GM21526 (cell line): ENCODE measurements around the gene ST3GAL3.

Experiments used
- ATAC-seq: cut with Tn5 transposase; IDR thresholded peaks from one replicate; pipeline ENCODE4 v1.9.1; 2021; ENCODE audit warnings: moderate library complexity; ENCODE audit not compliant: unreplicated experiment, low FRiP score

ST3GAL3 gene, protein sequence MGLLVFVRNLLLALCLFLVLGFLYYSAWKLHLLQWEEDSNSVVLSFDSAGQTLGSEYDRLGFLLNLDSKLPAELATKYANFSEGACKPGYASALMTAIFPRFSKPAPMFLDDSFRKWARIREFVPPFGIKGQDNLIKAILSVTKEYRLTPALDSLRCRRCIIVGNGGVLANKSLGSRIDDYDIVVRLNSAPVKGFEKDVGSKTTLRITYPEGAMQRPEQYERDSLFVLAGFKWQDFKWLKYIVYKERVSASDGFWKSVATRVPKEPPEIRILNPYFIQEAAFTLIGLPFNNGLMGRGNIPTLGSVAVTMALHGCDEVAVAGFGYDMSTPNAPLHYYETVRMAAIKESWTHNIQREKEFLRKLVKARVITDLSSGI

DNA sequence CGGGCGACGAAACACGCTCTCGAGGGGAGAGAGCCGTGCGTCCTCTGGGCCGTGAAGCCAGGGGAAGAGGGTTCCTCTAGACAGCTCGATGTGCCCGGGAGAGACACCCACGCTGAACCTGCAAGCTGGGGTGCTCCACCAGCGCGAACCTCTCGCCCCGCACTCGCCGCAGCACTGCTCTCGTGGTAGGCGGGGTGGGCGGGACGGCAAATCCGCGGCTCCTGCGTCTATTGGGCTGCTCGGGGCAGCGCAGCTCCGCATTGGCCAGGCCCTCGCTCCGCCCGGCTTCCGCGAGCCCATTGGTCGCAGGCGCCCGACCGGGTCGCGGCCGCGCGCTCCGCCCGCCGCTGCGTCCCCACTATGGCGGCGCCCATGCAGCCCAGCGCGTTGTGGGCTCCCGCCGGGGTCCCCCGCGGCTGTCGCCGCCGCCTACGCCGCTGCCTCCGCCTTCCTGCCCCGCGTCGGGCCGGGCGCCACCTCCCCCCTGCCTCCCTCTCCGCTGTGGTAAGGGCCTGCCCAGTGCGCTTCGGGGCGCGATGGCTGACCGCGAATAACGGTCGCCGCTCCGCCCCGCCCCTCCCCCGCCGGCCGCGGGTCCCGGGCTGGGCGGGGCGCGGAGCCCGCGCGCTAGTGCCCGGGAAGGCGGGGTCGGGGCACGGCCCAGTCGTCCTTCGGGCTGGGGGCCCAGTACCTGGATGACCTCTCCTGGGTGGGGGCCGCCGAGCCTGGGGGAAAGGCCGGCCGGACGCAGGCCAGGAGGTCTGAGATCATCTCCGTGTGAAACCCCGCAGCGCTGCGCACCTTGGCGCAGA is at the start of gene ST3GAL3:
TSS of gene ST3GAL3 (plus strand) at position 347 of the 812 bp plus-strand sequence. CDS start 28,727 bp downstream, outside the sequence.
- peak; percentile 85 for ATAC-seq

DNA sequence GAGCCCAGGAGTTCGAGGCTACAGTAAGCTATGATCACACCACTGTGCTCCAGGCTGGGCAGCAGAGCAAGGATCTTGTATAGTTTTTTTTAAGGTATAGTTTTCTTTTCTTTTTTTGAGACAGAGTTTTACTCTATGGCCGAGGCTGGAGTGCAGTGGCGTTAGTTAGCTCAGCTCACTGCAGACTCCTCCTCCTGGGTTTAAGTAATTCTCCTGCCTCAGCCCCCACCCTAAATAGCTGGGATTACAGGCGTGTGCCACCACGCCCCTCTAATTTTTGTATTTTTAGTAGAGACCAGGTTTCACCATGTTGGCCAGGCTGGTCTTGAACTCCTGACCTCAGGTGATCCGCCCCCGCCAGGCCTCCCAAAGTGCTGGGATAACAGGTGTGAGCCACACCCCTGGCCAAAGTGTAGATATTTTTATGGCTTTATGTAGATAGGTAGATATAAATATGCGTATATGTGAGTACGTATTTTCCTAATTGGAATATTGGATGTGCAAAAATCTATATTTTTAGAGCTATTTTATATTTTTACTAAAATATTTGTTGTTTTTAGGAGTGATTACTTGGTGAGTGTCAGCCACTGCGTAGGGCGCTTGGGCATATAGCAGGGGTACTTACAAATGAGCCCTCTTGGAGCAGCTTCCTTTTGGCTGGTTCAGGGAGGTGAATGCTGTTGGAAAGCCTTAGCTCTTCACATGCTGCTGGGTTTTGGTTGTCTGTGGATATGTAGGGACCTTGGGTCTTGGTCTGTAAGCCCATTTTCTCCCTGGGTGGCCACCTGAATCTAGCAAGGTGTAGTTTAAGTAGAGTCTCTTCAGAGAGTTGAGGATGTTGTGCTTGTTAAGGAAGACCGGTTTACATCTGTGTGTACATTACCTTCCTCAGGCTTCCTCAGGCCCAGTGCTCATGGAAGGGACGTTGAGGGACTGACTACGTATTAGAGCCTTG is 47.8 kb upstream of the ST3GAL3 start:
- ATAC-seq = no peak

GRCh38 chr1:43660355-43660754 is 47.0 kb upstream of the ST3GAL3 start:
- no peak for ATAC-seq

GRCh38 chr1:43664369-43664768 is 43.0 kb upstream of the ST3GAL3 start:
- no peak for ATAC-seq

GRCh38 chr1:43666608-43667007 is 40.7 kb upstream of the ST3GAL3 start:
- no peak for ATAC-seq

DNA sequence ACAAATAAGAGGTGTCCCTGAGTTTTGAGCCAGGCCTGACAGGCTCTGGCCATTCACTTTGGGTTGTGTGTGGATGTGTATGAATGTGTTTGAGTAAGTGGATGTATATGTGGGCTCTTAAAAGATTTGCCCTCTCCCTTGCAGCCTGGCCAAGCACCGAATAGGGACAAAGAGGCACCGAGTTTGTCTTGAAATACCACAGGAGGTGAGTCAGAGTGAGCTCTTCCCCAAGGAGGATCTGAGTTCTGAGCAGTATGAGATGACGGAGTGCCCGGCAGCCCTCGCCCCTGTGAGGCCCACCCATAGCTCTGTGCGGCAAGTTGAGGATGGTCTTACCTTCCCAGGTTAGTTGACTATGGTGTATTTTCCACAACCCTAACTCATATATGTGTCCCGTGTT is 38.4 kb upstream of the ST3GAL3 start:
- no peak for ATAC-seq

DNA sequence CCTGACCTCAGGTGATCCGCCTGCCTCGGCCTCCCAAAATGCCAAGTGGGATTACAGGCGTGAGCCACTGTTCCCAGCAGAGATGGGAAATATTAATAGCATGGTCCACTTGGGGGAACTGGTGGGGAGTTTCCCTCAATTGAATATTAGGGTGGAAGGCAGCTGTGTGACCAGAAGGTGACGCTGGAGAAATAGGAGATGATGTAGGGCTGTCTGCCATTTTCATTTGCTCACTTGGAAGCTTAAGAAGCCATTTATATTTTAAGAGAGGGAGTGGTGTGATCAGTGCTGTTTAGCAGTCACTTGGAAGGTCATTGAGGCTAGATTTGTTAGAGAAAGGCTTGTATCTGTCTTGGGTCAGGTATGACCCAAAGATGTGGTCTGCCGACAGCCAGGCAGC is 37.5 kb upstream of the ST3GAL3 start:
- ATAC-seq = no peak

DNA sequence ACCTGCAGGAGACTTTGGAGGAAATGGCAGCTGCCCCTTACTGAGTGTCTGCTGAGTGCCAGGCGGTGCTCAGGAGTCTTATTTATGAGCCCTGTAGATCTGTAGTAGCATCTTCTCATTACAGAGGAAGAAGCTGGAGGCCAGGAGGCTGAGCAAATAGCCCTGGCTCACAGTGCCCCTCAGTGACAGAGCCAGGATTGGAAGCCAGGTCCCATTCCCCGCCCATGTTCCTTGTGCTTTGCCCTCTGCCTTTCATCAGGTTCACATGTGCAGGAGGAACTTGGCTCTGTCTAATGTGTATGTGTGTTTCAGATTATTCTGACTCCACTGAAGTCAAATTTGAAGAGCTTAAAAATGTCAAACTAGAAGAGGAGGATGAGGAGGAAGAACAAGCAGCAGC is 36.1 kb upstream of the ST3GAL3 start:
- ATAC-seq = no peak

- no peak for ATAC-seq
These were observed 35.6 kb upstream of the ST3GAL3 start for GRCh38 chr1:43671626-43672330.

DNA sequence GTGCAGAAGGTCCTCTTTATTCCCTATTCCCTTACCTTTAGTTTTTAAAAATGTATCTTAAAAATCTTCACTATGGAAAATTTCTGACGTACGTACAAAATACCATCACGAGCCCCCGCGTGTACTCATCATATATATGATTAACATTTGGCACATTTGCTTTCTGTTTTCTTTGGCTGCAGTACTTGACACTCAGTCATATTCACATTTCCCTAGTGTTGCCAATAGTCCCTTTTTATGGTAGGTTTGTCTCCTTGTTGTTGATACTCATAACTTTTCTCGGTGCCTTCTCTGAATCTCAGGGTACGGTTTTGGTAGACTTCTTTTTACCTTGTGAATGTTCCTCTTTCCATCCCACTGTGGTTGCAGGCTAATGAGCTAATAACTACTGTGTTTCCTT is 34.1 kb upstream of the ST3GAL3 start:
- no peak for ATAC-seq

DNA sequence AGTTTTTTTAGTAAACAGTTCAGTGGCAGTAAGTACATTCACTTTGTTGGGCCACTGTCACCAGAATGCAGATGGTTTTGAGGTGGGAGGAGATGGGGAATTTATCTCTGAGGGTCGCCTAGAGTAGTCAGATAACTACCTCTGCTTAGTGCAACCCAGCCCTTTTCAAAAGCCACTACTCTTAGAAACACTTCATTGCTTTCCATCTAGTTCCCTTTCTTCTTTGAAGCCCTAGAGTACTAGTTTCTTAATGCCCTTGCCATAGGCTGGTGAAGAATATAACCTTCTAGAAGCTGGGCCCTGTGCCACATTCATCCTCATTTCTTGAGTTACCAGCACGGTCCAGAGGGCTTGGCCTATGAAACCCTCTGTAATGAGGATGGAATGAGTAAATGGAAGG is 28.4 kb upstream of the ST3GAL3 start:
- ATAC-seq = no peak

DNA sequence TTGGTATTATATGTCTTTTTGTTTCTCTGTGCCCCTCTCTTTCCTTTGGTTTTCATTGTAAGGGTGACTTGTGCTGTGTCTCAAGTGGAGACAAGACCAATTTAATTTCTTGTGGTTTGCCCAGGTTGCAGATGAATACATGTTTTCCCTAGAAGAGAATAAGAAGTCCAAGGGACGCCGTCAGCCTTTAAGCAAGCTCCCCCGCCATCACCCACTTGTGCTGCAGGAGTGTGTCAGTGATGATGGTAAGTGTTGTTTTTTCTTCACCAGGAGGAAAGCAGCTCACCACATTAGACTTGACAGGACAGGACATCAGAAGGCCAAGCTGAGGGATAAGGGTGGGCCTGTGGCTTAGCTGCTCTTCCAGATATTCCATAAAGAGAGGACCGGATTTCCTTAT is 23.8 kb upstream of the ST3GAL3 start:
- no peak for ATAC-seq

DNA sequence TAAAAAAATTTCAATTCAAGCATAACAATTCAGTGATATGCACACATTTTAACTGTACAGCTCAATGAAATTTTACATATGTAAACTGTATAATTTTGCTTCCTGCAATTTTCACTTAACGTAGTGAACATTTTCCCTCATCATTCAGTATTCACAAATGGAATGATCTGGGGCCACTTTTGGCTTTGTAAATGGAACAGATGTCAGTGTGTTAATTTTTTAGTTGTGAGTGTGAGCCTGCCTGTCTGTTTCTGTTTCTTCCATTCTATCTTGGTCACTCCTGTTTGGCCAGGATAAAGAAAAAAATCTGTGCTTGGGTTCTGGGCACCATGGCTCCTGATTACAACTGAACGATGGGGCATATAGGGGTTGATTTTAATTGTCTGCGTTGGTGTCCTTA is 20.5 kb upstream of the ST3GAL3 start:
- ATAC-seq = no peak

GRCh38 chr1:43687301-43688108 is 19.8 kb upstream of the ST3GAL3 start:
- no peak for ATAC-seq

DNA sequence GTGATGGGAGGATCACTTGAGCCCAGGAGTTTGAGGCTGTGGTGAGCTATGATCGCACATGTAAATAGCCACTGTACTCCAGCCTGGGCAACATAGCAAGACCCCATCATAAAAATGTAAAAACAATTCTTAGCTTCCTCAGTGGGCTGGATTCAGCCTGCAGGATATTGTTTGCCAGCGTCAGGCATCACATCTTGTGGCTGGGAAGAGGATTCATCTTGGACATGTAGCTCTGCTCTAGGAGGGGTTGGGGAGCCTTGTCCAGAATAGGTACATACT is 19.3 kb upstream of the ST3GAL3 start:
- ATAC-seq = no peak

DNA sequence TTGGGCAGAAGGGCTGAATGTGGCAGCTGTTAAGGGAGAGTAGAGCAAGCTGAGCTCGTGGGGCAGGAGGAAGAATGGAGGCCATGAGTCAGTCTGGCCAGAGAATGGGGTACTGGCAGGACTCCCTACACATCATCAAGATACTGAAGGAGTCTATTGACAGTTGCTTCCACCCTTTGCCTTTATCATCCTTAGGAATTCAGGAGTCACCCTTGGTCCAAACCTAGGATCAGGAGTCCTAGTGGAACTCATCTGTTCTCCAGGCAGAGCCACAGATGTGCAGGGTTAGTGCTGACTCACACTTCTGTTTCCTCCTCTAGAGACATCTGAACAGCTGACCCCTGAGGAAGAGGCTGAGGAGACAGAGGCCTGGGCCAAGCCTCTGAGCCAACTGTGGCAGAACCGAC is 18.7 kb upstream of the ST3GAL3 start:
- no peak for ATAC-seq

GRCh38 chr1:43689289-43689688 is 18.0 kb upstream of the ST3GAL3 start:
- ATAC-seq = no peak

DNA sequence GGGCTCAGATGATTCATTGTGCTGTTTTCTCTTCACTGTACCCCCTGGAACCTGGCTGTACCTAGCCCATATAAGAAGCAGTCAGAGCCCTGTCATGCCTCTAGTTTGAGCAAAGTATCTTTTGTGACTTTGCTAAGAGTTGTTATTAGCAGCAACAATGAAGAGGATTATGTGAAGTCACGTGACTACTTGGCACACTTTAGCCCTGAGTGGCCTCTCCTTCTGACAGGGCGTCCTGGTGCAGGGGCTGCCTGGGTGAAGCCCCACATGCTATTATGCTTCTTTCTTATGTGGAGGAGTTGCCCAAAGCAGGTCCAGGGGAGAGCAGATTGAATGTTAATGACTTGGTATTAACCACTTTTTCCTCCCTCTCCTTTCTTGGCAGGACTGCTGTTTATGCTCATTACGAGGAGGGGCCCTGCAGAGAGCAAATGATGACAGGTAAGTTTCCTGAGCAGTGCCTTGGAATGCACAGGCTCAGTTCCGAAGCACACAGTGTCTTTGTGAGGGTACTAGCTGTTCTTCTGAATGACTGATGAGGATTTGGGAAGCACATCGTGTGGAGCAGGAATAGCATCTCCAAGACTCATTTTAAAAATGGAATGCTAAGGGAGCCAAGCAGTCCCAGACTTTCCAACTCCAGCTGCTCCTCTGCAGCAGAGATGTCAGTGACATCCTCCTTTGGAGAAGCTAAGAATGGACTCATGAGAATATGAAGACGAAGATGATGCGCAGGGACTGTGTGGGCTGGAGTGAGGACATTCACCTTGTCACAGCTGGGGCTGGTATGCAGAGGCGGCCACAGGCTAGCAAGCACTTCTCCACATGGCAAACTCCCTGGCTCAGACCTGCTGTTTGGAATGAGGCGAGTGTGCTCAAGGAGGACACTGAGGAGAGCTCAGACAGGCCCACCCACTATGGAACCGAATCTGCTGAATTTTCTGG is 15.2 kb upstream of the ST3GAL3 start:
- ATAC-seq = no peak
